Lower leg skin (tissue), 4 donors: ENCODE data around the gene CNTF. TPM values are rescaled to one million over a fixed set of nuclear protein-coding genes. Genes with fewer than 3 reads are reported as not detected.

Source experiments
- DNase-seq, 2 donors: peaks; one replicate each; pipeline ENCODE4 v3.0.0-alpha.2; 2019; ENCODE audit warnings: low spot score in 2 of 2
- H3K4me3 ChIP-seq: fragments of 200-600 bp; sonication (generic); 2 replicates; pipeline ENCODE4 v1.5.1; 2017; ENCODE audit warnings: mild to moderate bottlenecking, low read depth; ENCODE audit not compliant: poor library complexity, severe bottlenecking
- POLR2A ChIP-seq, 2 donors: fragments of 450-650 bp; IDR thresholded peaks; one replicate each; pipeline ENCODE4 v1.6.1; 2016 to 2017; ENCODE audit warnings: antibody characterized with exemption in 2 of 2, mild to moderate bottlenecking in 1 of 2, moderate library complexity in 1 of 2
- WGBS, 2 donors: methylation state at CpG; one replicate each; pipeline ENCODE4 v1.1.5; 2018; 5-methylcytosine and 5-hydroxymethylcytosine counted together
- intact Hi-C: fragments of 100-400 bp; cut with DNase I; formaldehyde crosslinking; loops from one replicate; pipeline ENCODE4 v1.15.0; 2023; ENCODE audit warnings: low total_unique reads
- total RNA-seq, 4 donors: library from RNA; depleted of rRNA; stranded (reverse); fragments of >200 nt; gene quantifications; one replicate each; pipeline ENCODE4 v1.1.0, GENCODE V29; 2016
- TF ChIP-seq, protein P1 (sequence below), 3 donors: fragments of 450-650 bp; IDR thresholded peaks; one replicate each; pipeline ENCODE4 v1.5.1; 2016; ENCODE audit warnings: antibody characterized with exemption in 3 of 3, mild to moderate bottlenecking in 3 of 3, moderate library complexity in 2 of 3

The CNTF gene
- total RNA-seq, 4 donors from 2014 or later, result 0.89 to 2.3 (median 1.6) TPM

DNA sequence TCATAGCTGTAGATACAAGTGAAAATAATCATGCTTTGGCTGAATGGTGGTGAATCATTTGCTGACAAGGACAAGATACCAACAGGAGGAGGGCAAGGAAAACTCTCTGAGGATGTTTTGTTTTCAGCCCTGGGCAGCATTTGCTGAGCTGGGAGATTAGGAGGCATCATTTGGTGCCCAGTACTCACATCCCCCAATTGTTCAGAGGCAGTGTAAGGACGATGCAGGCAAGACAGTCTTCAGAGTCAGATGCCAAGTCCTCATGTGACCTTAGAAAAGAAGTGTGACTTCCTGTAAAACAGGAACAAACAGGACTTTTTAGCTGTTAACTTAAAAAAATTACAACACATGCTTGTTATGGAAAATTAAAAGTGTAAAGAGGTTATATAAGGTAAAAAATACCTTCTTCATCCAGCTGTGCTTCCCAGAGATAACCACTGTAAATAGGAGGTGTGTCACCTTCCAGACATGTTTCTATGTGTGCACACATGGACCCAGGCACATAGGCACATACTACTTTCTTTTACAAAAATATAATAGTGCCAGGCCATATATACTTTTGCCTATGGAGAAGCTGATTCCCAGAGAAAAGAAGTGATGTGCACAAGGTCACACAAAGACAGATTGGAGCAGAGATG lies 18.0 kb downstream of the CNTF start:
- WGBS, 2 donors, result 0% methylated on average over 1 of the region's 1 CpG
- intact Hi-C loops, result no loop called here
- TF ChIP-seq, protein P1, sequence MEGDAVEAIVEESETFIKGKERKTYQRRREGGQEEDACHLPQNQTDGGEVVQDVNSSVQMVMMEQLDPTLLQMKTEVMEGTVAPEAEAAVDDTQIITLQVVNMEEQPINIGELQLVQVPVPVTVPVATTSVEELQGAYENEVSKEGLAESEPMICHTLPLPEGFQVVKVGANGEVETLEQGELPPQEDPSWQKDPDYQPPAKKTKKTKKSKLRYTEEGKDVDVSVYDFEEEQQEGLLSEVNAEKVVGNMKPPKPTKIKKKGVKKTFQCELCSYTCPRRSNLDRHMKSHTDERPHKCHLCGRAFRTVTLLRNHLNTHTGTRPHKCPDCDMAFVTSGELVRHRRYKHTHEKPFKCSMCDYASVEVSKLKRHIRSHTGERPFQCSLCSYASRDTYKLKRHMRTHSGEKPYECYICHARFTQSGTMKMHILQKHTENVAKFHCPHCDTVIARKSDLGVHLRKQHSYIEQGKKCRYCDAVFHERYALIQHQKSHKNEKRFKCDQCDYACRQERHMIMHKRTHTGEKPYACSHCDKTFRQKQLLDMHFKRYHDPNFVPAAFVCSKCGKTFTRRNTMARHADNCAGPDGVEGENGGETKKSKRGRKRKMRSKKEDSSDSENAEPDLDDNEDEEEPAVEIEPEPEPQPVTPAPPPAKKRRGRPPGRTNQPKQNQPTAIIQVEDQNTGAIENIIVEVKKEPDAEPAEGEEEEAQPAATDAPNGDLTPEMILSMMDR (IDR thresholded peaks at IDR 0.05), result no peak
- TF ChIP-seq POLR2A (IDR thresholded peaks at IDR 0.05), result no peak
- no peak for DNase-seq
- H3K4me3 ChIP-seq, result no peak overlapping the region

DNA sequence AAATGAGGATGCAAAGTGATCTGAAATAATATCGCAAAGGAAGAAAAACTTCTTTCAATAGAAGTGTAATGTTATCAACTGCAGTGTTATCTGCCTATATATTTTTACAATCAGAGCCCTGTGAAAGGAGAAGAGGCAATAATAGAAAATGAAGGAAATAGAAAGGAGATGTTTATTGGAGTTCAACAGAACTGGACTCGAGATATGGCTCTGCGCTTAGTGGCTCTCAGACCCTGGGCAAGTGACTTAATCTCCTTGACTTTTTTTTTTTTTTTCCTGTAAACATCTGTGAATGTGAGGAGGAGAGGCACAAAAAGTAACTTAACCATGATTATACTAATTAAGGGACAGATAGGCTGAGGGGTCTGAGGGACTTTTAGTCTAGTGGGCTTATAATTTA lies 18.9 kb downstream of the CNTF start:
- no peak for DNase-seq
- no peak overlapping the region for H3K4me3 ChIP-seq
- TF ChIP-seq POLR2A (IDR thresholded peaks at IDR 0.05), result no peak
- TF ChIP-seq, protein P1 (IDR thresholded peaks at IDR 0.05), result no peak
- intact Hi-C loops, result no loop called here
- 89 to 94% methylated on average over 3 of the region's 3 CpGs for WGBS, 2 donors

DNA sequence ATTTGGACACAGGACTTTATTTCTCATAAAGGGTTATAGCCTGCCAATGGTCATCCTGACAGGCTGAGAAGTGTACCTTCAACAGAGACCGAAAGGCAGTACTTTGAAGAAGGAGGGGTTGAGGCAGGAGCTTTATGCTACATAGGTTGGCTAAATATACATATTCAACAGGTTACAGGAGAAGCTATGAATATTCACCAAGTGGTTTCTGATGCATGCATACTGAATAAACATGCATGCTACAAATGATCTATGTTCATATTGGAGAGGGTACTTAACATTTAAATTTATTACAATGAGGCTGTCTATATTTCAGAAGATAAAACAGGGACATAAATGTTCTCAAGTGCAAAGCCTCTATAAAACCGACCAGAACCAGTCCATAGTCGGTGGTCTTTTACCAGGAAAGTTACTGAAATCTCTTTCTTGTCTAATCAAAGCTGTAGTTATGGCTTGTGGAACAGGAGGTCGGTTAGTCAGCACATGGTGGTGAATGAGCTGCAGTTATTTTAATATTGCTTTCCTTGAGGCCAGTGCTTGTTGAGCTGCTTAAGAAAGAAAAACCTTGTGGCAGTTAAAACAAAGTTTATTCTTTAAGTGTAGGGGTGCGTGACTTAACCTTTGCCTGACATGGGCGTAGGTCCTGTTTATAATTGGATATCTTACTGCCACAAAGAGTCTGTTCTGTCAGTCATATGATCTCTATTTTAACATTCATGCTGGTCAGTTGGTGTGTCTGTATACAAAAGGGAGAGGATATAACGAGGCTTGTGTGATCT lies 19.5 kb downstream of the CNTF start:
- no peak overlapping the region for H3K4me3 ChIP-seq
- TF ChIP-seq POLR2A (IDR thresholded peaks at IDR 0.05), result no peak
- TF ChIP-seq, protein P1 (IDR thresholded peaks at IDR 0.05), result no peak
- DNase-seq, result no peak
- WGBS, 2 donors, result 77 to 81% methylated on average over 7 of the region's 7 CpGs
- intact Hi-C loops, result no loop called here

DNA sequence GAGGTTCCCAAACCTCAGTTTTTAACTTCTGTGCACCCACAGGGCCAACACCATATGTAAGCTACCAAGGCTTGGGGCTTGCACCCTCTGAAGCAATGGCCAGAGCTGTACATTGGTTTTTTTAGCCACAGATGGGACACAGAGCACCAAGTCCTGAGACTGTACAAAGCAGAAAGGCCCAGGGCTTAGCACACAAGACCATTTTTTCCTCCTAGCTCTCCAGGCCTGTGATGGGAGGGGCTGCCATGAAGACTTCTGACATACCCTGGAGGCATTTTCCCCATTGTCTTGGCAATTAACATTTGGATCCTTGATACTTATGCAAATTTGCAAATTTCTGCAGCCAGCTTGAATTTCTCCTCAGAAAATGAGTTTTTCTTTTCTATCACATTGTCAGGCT lies 23.4 kb downstream of the CNTF start:
- TF ChIP-seq, protein P1 (IDR thresholded peaks at IDR 0.05), result no peak
- no peak for TF ChIP-seq POLR2A (IDR thresholded peaks at IDR 0.05)
- H3K4me3 ChIP-seq, result no peak overlapping the region
- DNase-seq, result no peak
- intact Hi-C loops, result no loop called here

DNA sequence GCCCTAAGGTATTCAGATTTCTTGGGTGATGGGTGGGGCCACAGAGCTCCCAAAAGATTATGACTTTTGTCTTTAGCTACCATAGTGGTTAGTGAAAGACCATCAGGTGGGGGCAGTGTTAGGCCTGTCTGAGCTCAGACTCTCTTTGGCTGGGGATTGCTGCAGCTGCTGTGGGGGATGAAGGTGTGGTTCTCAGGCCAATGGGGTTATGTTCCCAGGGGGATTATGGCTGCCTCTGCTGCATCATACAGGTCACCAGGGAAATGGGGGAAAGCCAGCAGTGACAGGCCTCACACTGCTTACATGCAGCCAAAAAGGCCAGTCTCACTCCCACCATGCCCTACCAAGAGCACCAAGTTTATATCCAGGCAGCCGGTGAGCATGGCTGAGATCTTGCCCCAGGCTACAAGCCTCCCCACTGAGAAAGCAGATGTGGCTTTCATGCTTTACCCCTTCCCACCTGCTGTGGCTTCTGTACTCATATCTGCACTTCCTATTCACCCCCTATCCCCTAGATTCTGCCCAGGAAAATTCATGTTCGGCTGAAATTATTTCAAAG lies 24.8 kb downstream of the CNTF start:
- TF ChIP-seq, protein P1 (IDR thresholded peaks at IDR 0.05), result no peak
- no peak for TF ChIP-seq POLR2A (IDR thresholded peaks at IDR 0.05)
- H3K4me3 ChIP-seq, result no peak overlapping the region
- intact Hi-C loops, result no loop called here
- 78 to 79% methylated on average over 2 of the region's 2 CpGs for WGBS, 2 donors
- no peak for DNase-seq
